Heart left ventricle (tissue), 13 donors: ENCODE results near the gene XAB2.

Experiments used
- POLR2A ChIP-seq, 2 donors: fragments of 450-650 bp; IDR thresholded peaks; one replicate each; pipeline ENCODE4 v1.6.1; 2017; ENCODE audit warnings: antibody characterized with exemption in 2 of 2, mild to moderate bottlenecking in 2 of 2, moderate library complexity in 2 of 2
- TF ChIP-seq, protein P1 (sequence below), 12 donors: fragments of 200-600 bp; sonication (generic) in 4 of 12; IDR thresholded peaks; one replicate each; pipeline versions ENCODE4 v1.5.0 to v1.8.0; 2018 to 2022; ENCODE audit warnings: antibody characterized with exemption in 12 of 12, mild to moderate bottlenecking in 5 of 12
- donor health status: ischemic (EF 13 %, LVEDD 7.1; RV severe dilation, severe dysfunction).
- donor health status: DM: no; HTN: yes; CAD: no.
- donor health status: DM: no; HTN: no; CAD: no.
- donor health status: ischemic (EF 25% LVEDD 6.9; RV normal size, moderate dysfunction).
- donor health status: ischemic (EF 25% LVEDD 5.7; RV mildly dilated, moderate dysfunction).
- donor health status: ischemic (EF 35%, LVEDD 5.7; RV mildly dilated, moderate dysfunction).
- donor health status: nonischemic (EF 11% LVEDD 7.7; RV severe dilation, severe dysfunction).
- donor health status: DM: yes; HTN: yes; CAD: no.
- donor health status: PGD.
- donor health status: ischemic (EF 29% LVEDD 5.4; RV normal size, mild dysfunction).
- donor health status: nonischemic (EF 23%, LVEDD 6.1; RV moderate dilation, normal function).

GRCh38 chr19:7597689-7598088 is 31.7 kb downstream of the XAB2 start:
- TF ChIP-seq, protein P1, sequence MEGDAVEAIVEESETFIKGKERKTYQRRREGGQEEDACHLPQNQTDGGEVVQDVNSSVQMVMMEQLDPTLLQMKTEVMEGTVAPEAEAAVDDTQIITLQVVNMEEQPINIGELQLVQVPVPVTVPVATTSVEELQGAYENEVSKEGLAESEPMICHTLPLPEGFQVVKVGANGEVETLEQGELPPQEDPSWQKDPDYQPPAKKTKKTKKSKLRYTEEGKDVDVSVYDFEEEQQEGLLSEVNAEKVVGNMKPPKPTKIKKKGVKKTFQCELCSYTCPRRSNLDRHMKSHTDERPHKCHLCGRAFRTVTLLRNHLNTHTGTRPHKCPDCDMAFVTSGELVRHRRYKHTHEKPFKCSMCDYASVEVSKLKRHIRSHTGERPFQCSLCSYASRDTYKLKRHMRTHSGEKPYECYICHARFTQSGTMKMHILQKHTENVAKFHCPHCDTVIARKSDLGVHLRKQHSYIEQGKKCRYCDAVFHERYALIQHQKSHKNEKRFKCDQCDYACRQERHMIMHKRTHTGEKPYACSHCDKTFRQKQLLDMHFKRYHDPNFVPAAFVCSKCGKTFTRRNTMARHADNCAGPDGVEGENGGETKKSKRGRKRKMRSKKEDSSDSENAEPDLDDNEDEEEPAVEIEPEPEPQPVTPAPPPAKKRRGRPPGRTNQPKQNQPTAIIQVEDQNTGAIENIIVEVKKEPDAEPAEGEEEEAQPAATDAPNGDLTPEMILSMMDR (IDR thresholded peaks at IDR 0.05), result no peak
- no peak for TF ChIP-seq POLR2A (IDR thresholded peaks at IDR 0.05)
